Measurements from ENCODE around the gene TIMP1. TPM values are rescaled to one million over a fixed set of nuclear protein-coding genes. Genes with fewer than 3 reads are reported as not detected.

The TIMP1 gene
- polyA plus RNA-seq, 1 donor from 2014 or later, result 2.0 TPM

GRCh38 chrX:47566841-47567240 lies 15.4 kb upstream of the TIMP1 start:
- Histone ChIP-seq H3K9me3 (ENCODE audit: low read length) (no peaks in the 10 kb centered on the region), H3K4me2 (ENCODE audit: low read length) (no peak overlapping the region), H3F3A (ENCODE audit: insufficient read depth, low read length, poor library complexity, severe bottlenecking) (no peaks in the 10 kb centered on the region), H3K36me3 (ENCODE audit: insufficient read depth, low read length) (no peaks in the 10 kb centered on the region), H3K9ac (ENCODE audit: low read length) (no peak overlapping the region), H3K79me2 (replicated peaks; ENCODE audit: insufficient read depth, low read length) (peaks cover 2% of the 10 kb centered on the region), H3K9me2 (ENCODE audit: insufficient read depth, low read length) (no peaks in the 10 kb centered on the region), H4K20me1 (ENCODE audit: insufficient read depth) (no peaks in the 10 kb centered on the region), H3K4me3 (ENCODE audit: low read length) (no peak overlapping the region), H2AFZ (ENCODE audit: low read depth, low read length) (no peak overlapping the region), H3K27me3 (ENCODE audit: insufficient read depth, low read depth, low read length) (no peaks in the 10 kb centered on the region), H3K27ac (ENCODE audit: low read length) (no peak overlapping the region)
- TF ChIP-seq CTCF (IDR thresholded peaks at IDR 0.05; ENCODE audit: poor library complexity, severe bottlenecking), result no peak
- no peak for TF ChIP-seq REST (IDR thresholded peaks at IDR 0.05; ENCODE audit: borderline replicate concordance)
- no peak for TF ChIP-seq MXI1 (conservative IDR thresholded peaks at IDR 0.05; ENCODE audit: poor library complexity, severe bottlenecking)
- TF ChIP-seq RAD21 (conservative IDR thresholded peaks at IDR 0.05), result no peak
- TF ChIP-seq EP300 (conservative IDR thresholded peaks at IDR 0.05; ENCODE audit: poor library complexity, severe bottlenecking), result no peak
- no peak for TF ChIP-seq SMC3 (conservative IDR thresholded peaks at IDR 0.05; ENCODE audit: poor library complexity)
- TF ChIP-seq TAF1 (IDR thresholded peaks at IDR 0.05; ENCODE audit: low read depth), result no peak
- no peak for TF ChIP-seq EZH2 (IDR thresholded peaks at IDR 0.05; ENCODE audit: borderline replicate concordance, insufficient read depth, low read length, poor library complexity, severe bottlenecking)
- no peak for TF ChIP-seq POLR2AphosphoS5 (IDR thresholded peaks at IDR 0.05)

- H3K27ac ChIP-seq (ENCODE audit: low read length), result no peak overlapping the region
Observed at GRCh38 chrX:47568656-47569295, 13.5 kb upstream of the TIMP1 start.

More at GRCh38 chrX:47568656-47569295, 13.5 kb upstream of the TIMP1 start:
- no peak overlapping the region for H3K4me3 ChIP-seq (ENCODE audit: low read length)
- no peaks in the 10 kb centered on the region for H3K27me3 ChIP-seq (ENCODE audit: insufficient read depth, low read depth, low read length)
- no peak overlapping the region for H2AFZ ChIP-seq (ENCODE audit: low read depth, low read length)
- H3F3A ChIP-seq (ENCODE audit: insufficient read depth, low read length, poor library complexity, severe bottlenecking), result no peaks in the 10 kb centered on the region
- H3K4me2 ChIP-seq (ENCODE audit: low read length), result no peak overlapping the region
- no peaks in the 10 kb centered on the region for H3K36me3 ChIP-seq (ENCODE audit: insufficient read depth, low read length)
- no peaks in the 10 kb centered on the region for H4K20me1 ChIP-seq (ENCODE audit: insufficient read depth)
- no peak for TF ChIP-seq POLR2AphosphoS5 (IDR thresholded peaks at IDR 0.05)
- TF ChIP-seq CTCF (IDR thresholded peaks at IDR 0.05; ENCODE audit: poor library complexity, severe bottlenecking), result no peak
- TF ChIP-seq EZH2 (IDR thresholded peaks at IDR 0.05; ENCODE audit: borderline replicate concordance, insufficient read depth, low read length, poor library complexity, severe bottlenecking), result no peak
- no peak for TF ChIP-seq REST (IDR thresholded peaks at IDR 0.05; ENCODE audit: borderline replicate concordance)
- no peak for TF ChIP-seq SMC3 (conservative IDR thresholded peaks at IDR 0.05; ENCODE audit: poor library complexity)
- TF ChIP-seq TAF1 (IDR thresholded peaks at IDR 0.05; ENCODE audit: low read depth), result no peak
- TF ChIP-seq MXI1 (conservative IDR thresholded peaks at IDR 0.05; ENCODE audit: poor library complexity, severe bottlenecking), result no peak
- TF ChIP-seq EP300 (conservative IDR thresholded peaks at IDR 0.05; ENCODE audit: poor library complexity, severe bottlenecking), result no peak
- TF ChIP-seq RAD21 (conservative IDR thresholded peaks at IDR 0.05), result no peak
- H3K9me2 ChIP-seq (ENCODE audit: insufficient read depth, low read length), result no peaks in the 10 kb centered on the region
- no peaks in the 10 kb centered on the region for H3K79me2 ChIP-seq (replicated peaks; ENCODE audit: insufficient read depth, low read length)
- no peaks in the 10 kb centered on the region for H3K9me3 ChIP-seq (ENCODE audit: low read length)
- H3K9ac ChIP-seq (ENCODE audit: low read length), result no peak overlapping the region
